ENCODE data around the gene ADPRHL1. TPM values are rescaled to one million over a fixed set of nuclear protein-coding genes. Genes with fewer than 3 reads are reported as not detected.
"Not testable (repeated sequence)": the region's sequence is repeated elsewhere in the genome, so short reads cannot be mapped to it uniquely, and the experiment has no call there.

Gene ADPRHL1
- polyA plus RNA-seq, 3 donors from 2014 or later = 0.14 to 0.36 TPM; not detected in 1

- Mint-ChIP-seq H3K4me1 (no peaks in the 10 kb centered on the region), H3K9me3 (no peaks in the 10 kb centered on the region), H3K36me3 (no peaks in the 10 kb centered on the region), H3K4me3 (no peak overlapping the region), H3K27me3 (ENCODE audit: low read depth in 3 of 3) (peaks cover 0 to 5% (median 0%) of the 10 kb centered on the region in 3 donors), H3K27ac (no peak overlapping the region)
- DNase-seq = no peak
Observed at GRCh38 chr13:113399755-113400149, 53.5 kb downstream of the ADPRHL1 start.

GRCh38 chr13:113398963-113399754 is 54.1 kb downstream of the ADPRHL1 start:
- peaks cover 0 to 5% (median 0%) of the 10 kb centered on the region in 3 donors for H3K27me3 Mint-ChIP-seq (ENCODE audit: low read depth in 3 of 3)

GRCh38 chr13:113397608-113398425 is 55.5 kb downstream of the ADPRHL1 start:
- H3K27ac Mint-ChIP-seq = no peak overlapping the region

More at GRCh38 chr13:113398963-113399754, 54.1 kb downstream of the ADPRHL1 start:
- Mint-ChIP-seq H3K36me3 (no peaks in the 10 kb centered on the region), H3K9me3 (no peaks in the 10 kb centered on the region), H3K4me1 (no peaks in the 10 kb centered on the region), H3K4me3 (no peak overlapping the region), H3K27ac (no peak overlapping the region)
- no peak for DNase-seq

GRCh38 chr13:113394339-113394640 is 59.0 kb downstream of the ADPRHL1 start:
- no peak for DNase-seq
- Mint-ChIP-seq H3K4me1 (peaks cover 4 to 5% of the 10 kb centered on the region in 2 donors), H3K27ac (no peak overlapping the region), H3K36me3 (no peaks in the 10 kb centered on the region), H3K4me3 (peak overlapping the region; percentile 39 to 67 (median 60)), H3K9me3 (no peaks in the 10 kb centered on the region), H3K27me3 (ENCODE audit: low read depth in 3 of 3) (peaks cover 1 to 7% (median 5%) of the 10 kb centered on the region in 3 donors)

More at GRCh38 chr13:113397608-113398425, 55.5 kb downstream of the ADPRHL1 start:
- H3K27me3 Mint-ChIP-seq (ENCODE audit: low read depth in 3 of 3) = peaks cover 1 to 7% (median 5%) of the 10 kb centered on the region in 3 donors
- DNase-seq = no peak
- H3K9me3 Mint-ChIP-seq = no peaks in the 10 kb centered on the region
- H3K4me1 Mint-ChIP-seq = peaks cover 4 to 5% of the 10 kb centered on the region in 2 donors
- no peak overlapping the region for H3K4me3 Mint-ChIP-seq
- no peaks in the 10 kb centered on the region for H3K36me3 Mint-ChIP-seq

GRCh38 chr13:113393563-113394338 is 59.5 kb downstream of the ADPRHL1 start:
- H3K27ac Mint-ChIP-seq = peak overlapping the region in 1 of 6 donors; percentile 40
- peaks cover 4 to 5% of the 10 kb centered on the region in 2 donors for H3K4me1 Mint-ChIP-seq
- H3K9me3 Mint-ChIP-seq = no peaks in the 10 kb centered on the region
- peaks cover 1 to 7% (median 5%) of the 10 kb centered on the region in 3 donors for H3K27me3 Mint-ChIP-seq (ENCODE audit: low read depth in 3 of 3)
- H3K36me3 Mint-ChIP-seq = no peaks in the 10 kb centered on the region
- DNase-seq = peak; percentile 77 to 85 (median 80)
- peak overlapping the region; percentile 81 to 90 (median 88) for H3K4me3 Mint-ChIP-seq

- H3K4me3 Mint-ChIP-seq = peak overlapping the region; percentile 81 to 90 (median 88)
- no peak for DNase-seq
- H3K27ac Mint-ChIP-seq = peak overlapping the region in 1 of 6 donors; percentile 40
- no peaks in the 10 kb centered on the region for H3K36me3 Mint-ChIP-seq
- peaks cover 0 to 3% (median 0%) of the 10 kb centered on the region in 6 donors for H3K9me3 Mint-ChIP-seq
- H3K4me1 Mint-ChIP-seq = peaks cover 4 to 5% of the 10 kb centered on the region in 2 donors
- peaks cover 1 to 7% (median 5%) of the 10 kb centered on the region in 3 donors for H3K27me3 Mint-ChIP-seq (ENCODE audit: low read depth in 3 of 3)
Observed at GRCh38 chr13:113393226-113393562, 60.1 kb downstream of the ADPRHL1 start.

DNA sequence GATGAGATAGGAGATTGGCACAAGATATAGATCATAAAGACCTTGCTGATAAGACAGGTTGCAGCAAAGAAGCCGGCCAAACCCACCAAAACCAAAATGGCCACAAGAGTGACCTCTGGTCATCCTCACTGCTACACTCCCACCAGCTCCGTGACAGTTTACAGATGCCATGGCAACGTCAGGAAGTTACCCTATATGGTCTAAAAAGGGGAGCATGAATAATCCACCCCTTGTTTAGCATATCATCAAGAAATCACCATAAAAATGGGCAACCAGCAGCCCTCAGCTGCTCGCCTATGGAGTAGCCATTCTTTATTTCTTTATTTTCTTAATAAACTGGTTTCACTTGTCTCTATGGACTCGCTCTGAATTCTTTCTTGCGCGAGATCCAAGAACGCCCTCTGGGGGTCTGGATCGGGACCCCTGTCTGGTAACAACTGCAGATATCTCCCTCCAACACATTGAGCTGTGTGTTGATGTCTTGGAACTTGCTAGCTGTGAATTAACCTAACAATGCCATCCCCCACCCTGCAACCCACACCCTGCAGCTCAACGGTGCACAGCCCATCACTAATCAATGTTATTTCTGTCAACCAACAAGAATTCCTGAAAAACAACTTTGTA is 62.3 kb downstream of the ADPRHL1 start:
- peaks cover 3 to 7% (median 5%) of the 10 kb centered on the region in 3 donors for H3K27me3 Mint-ChIP-seq (ENCODE audit: low read depth in 3 of 3)
- peaks cover 0 to 3% (median 0%) of the 10 kb centered on the region in 6 donors for H3K9me3 Mint-ChIP-seq
- no peak overlapping the region for H3K27ac Mint-ChIP-seq
- peaks cover 4 to 5% of the 10 kb centered on the region in 2 donors for H3K4me1 Mint-ChIP-seq
- no peaks in the 10 kb centered on the region for H3K36me3 Mint-ChIP-seq
- no peak for DNase-seq
- no peak overlapping the region for H3K4me3 Mint-ChIP-seq

GRCh38 chr13:113389586-113389985 is 63.7 kb downstream of the ADPRHL1 start:
- not testable (repeated sequence) for H3K4me1 Mint-ChIP-seq; DNase-seq; H3K27me3 Mint-ChIP-seq (ENCODE audit: low read depth in 3 of 3); H3K36me3 Mint-ChIP-seq; H3K27ac Mint-ChIP-seq; H3K4me3 Mint-ChIP-seq; H3K9me3 Mint-ChIP-seq

- DNase-seq = no peak
- Mint-ChIP-seq H3K27me3 (ENCODE audit: low read depth in 3 of 3) (peaks cover 5 to 16% (median 10%) of the 10 kb centered on the region in 3 donors), H3K4me3 (no peak overlapping the region), H3K36me3 (no peaks in the 10 kb centered on the region), H3K9me3 (peaks cover 0 to 7% (median 2%) of the 10 kb centered on the region in 6 donors), H3K4me1 (no peaks in the 10 kb centered on the region), H3K27ac (no peak overlapping the region)
Observed at GRCh38 chr13:113387396-113387795, 65.9 kb downstream of the ADPRHL1 start.

GRCh38 chr13:113383089-113383488 is 70.2 kb downstream of the ADPRHL1 start:
- peaks cover 0 to 5% (median 2%) of the 10 kb centered on the region in 6 donors for H3K9me3 Mint-ChIP-seq
- H3K36me3 Mint-ChIP-seq = no peaks in the 10 kb centered on the region
- no peak overlapping the region for H3K27ac Mint-ChIP-seq
- no peaks in the 10 kb centered on the region for H3K4me1 Mint-ChIP-seq
- H3K27me3 Mint-ChIP-seq (ENCODE audit: low read depth in 3 of 3) = peaks cover 8 to 20% (median 8%) of the 10 kb centered on the region in 3 donors
- no peak for DNase-seq
- H3K4me3 Mint-ChIP-seq = no peak overlapping the region

DNA sequence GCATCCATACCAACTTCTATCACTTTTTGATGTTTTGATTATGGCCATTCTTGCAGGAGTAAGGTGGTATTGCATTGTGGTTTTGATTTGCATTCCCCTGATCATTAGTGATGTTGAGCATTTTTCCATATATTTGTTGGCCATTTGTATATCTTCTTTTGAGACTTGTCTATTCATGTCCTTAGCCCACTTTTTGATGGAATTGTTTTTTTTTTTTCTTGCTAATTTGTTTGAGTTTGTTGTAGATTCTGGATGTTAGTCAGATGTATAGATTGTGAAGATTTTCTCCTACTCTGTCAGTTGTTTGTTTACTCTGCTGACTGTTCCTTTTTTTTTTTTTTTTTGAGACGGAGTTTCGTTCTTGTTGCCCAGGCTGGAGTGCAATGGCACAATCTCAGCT is 70.7 kb downstream of the ADPRHL1 start:
- H3K36me3 Mint-ChIP-seq, DNase-seq, H3K4me1 Mint-ChIP-seq, H3K27ac Mint-ChIP-seq, H3K4me3 Mint-ChIP-seq, H3K9me3 Mint-ChIP-seq: not testable (repeated sequence)
- H3K27me3 Mint-ChIP-seq (ENCODE audit: low read depth in 3 of 3) = peaks cover 8 to 20% (median 8%) of the 10 kb centered on the region in 3 donors

GRCh38 chr13:113378825-113379224 is 74.5 kb downstream of the ADPRHL1 start:
- Mint-ChIP-seq H3K27ac (no peak overlapping the region), H3K4me3 (no peak overlapping the region), H3K36me3 (no peaks in the 10 kb centered on the region), H3K27me3 (ENCODE audit: low read depth in 3 of 3) (peaks cover 2 to 26% (median 7%) of the 10 kb centered on the region in 3 donors), H3K9me3 (peaks cover 0 to 5% (median 0%) of the 10 kb centered on the region in 6 donors), H3K4me1 (no peaks in the 10 kb centered on the region)
- no peak for DNase-seq

GRCh38 chr13:113374511-113375175 is 78.6 kb downstream of the ADPRHL1 start:
- DNase-seq = no peak
- Mint-ChIP-seq H3K27me3 (ENCODE audit: low read depth in 3 of 3) (peaks cover 1 to 10% (median 3%) of the 10 kb centered on the region in 3 donors), H3K4me1 (no peaks in the 10 kb centered on the region), H3K27ac (no peak overlapping the region), H3K4me3 (no peak overlapping the region), H3K9me3 (no peaks in the 10 kb centered on the region), H3K36me3 (no peaks in the 10 kb centered on the region)

All from immature natural killer cell (primary cell).